ENCODE data around the gene DSTN. TPM values are rescaled to one million over a fixed set of nuclear protein-coding genes. Genes with fewer than 3 reads are reported as not detected.

Gene DSTN
- total and polyA plus RNA-seq, 5 donors: 720 to 929 (median 762) TPM

DNA sequence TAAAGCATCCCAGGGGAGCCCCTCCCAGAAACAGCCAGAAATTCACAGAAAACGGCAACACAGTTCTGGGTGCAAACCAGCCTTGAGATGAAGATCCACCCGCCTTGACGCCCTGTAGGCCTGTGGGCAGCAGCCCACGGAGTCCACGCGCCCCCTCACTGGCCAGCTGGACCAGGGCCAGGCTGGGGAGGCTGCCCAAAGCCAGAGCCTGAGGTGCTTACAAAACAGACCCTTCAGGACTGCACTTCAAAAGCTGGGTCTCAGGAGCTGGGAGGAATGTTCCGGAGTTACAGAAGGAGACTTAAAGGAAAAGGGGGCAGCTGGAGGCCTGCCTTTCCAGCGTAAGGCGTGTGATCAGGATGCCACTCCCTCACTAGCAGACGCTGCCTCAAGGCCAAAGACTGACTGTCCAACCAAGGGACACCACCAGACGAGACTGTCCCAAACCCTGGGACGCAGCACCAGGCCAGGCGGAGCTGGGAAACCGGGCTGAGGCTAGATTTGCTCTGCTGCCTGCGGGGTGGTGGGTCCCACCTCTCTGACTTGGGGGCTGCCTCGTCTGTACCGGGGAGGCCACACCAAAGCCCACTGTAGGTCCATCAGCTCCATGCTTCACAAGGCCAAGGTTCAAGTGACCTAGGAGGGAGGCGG lies 64.1 kb downstream of the DSTN start:
- ATAC-seq: no peak

DNA sequence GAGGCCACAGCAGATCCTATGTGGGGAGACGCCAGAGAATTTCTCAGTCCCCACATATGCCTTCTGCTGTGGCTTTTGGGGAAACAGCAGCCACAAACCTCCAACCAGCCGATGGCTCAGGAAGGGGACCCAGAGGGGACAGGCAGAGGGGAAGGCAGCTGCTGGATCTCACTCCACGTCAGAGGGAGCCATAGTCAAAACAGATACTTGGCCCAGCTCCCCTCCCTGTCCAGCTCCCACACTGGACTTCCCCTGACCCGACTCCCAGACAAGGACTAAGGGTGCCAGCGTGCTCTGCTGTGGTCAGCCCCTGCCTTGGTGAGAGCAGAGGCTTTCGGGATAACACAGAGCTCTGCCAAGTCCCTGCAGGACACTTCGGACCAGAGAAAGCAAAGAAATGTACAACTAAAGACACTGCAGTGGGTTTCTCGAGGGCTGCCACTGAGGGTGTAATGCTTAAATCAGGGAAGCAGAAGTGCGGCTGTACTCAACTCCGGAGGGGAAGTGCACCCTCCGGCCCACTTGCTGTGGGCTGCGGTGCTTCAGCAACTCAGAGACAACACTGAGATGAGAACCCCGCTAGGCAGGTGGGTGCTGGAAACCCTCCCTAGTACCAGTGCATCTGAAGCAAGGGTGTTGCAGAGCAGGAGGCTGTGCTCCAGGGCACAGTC lies 64.9 kb downstream of the DSTN start:
- 51% methylated on average over 13 of the region's 13 CpGs for WGBS
- Histone ChIP-seq H3K4me1 (ENCODE audit: control insufficient read depth, insufficient read depth, low read length) (peaks cover 8% of the 10 kb centered on the region), H3K9me3 (ENCODE audit: control insufficient read depth, low read length) (no peaks in the 10 kb centered on the region), H3K27me3 (ENCODE audit: control insufficient read depth, insufficient read depth) (no peaks in the 10 kb centered on the region), H3K27ac (ENCODE audit: low read length) (no peak overlapping the region), H3K4me3 (ENCODE audit: low read length) (no peak overlapping the region)
- intact Hi-C loops (cut with DNase I): no loop called here
- ATAC-seq (peak; percentile 57 to 76), DNase-seq (peak; percentile 70 to 89 (median 89))

More for the DNA sequence above, 64.1 kb downstream of the DSTN start:
- peak in 2 of 3 donors; percentile 15 to 67 for DNase-seq
- Histone ChIP-seq H3K9me3 (ENCODE audit: control insufficient read depth, low read length) (no peaks in the 10 kb centered on the region), H3K27me3 (ENCODE audit: control insufficient read depth, insufficient read depth) (no peaks in the 10 kb centered on the region), H3K27ac (ENCODE audit: low read length) (no peak overlapping the region), H3K4me3 (ENCODE audit: low read length) (no peak overlapping the region), H3K4me1 (ENCODE audit: control insufficient read depth, insufficient read depth, low read length) (peaks cover 8% of the 10 kb centered on the region)
- WGBS: 69% methylated on average over 18 of the region's 18 CpGs
- intact Hi-C loops (cut with DNase I): no loop called here

DNA sequence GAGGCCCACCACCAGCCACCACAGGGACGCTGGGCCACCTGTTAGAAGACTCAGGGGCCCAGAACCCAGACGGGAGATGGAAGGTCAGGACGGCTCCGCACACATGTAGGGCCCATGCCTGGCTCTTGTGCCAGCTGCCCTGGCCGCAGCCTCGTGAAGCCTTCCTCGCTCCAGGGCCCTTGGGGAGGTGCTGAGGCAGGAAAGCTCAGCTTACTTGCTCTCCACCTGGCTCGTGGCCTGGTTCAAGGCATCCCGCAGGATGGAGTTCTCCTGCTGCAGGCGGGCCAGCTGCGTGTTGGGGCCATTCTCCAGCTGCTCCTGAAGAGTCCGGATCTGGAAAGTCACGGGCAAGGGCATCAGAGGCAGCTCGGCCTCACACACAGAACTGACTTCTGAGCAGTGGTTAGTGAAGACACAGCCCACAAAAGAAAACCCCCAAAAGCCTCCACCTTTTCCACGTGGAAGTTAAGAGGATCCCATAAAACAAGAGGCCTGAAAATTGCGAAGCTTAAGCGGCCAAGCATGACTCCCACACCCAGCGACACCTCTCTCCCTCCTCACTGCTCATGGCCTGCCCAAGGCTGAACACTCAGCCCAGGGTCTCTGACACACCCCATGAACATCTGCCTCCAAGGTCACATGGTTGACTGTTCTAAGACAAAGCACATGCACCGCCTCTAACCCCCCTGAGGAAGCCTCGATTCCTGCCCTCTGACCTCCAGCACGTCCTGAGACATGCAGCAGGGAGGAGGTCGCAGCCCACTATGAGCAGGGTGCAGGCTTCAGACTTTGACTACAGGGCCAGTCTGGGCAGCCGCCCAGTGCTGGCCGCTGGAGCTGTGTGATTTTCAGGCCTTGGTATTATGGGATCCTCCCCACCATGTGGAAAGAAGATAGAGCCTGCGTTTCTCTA lies 65.7 kb downstream of the DSTN start:
- intact Hi-C loops (cut with DNase I): no loop called here
- peak overlapping the region; percentile 5 for H3K27ac ChIP-seq (ENCODE audit: low read length)
- peak in 2 of 3 donors; percentile 81 to 85 for DNase-seq
- WGBS: 60% methylated on average over 25 of the region's 25 CpGs
- H3K27me3 ChIP-seq (ENCODE audit: control insufficient read depth, insufficient read depth): no peaks in the 10 kb centered on the region
- H3K4me1 ChIP-seq (ENCODE audit: control insufficient read depth, insufficient read depth, low read length): peaks cover 8% of the 10 kb centered on the region
- ATAC-seq: peak; percentile 28 to 50
- H3K9me3 ChIP-seq (ENCODE audit: control insufficient read depth, low read length): no peaks in the 10 kb centered on the region
- H3K4me3 ChIP-seq (ENCODE audit: low read length): no peak overlapping the region

DNA sequence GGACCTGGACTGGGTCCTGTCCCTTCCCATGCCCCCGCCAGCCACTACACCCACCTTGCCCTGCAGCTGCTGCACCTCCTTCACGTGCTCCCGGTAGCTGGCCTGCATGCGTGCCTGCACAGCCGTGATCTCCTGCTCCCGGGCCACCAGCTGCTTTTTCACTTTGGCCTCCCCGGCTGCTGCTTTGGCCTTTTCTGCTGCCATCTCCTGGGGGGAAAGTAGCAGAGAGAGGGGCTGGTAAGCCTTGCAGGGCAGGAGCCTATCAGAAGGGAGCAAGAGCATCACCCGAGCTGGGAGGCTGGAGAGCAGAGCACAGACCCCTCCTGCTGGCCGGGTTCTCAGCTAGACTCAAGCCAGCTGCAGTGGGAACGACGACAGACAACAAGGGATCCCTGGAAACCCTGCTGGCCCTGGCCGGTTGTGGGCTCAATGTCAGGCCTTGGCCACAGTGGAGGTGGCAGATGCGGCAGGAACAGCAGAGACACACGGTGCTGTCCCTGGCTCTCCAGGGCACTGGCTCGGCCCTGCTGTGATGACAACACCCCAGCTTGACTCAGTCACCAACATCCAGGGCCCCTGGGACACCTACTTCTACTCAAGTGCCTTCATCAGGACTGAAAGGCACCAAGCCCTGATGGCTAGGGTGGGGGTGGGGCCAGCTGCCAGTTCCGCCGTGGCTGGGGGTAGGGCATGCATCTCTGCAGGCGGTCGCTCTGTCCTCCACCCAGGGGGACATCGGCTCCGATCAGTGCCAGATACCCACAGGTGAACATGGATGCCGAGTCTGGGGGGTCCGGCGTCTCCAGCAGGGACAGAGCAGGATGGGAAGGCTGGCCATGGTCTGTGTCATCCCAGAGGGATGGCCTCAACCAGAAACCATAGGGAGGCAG lies 66.9 kb downstream of the DSTN start:
- H3K4me3 ChIP-seq (ENCODE audit: low read length): no peak overlapping the region
- intact Hi-C loops (cut with DNase I): no loop called here
- 56% methylated on average over 24 of the region's 24 CpGs for WGBS
- peak; percentile 62 to 74 for ATAC-seq
- no peaks in the 10 kb centered on the region for H3K9me3 ChIP-seq (ENCODE audit: control insufficient read depth, low read length)
- no peaks in the 10 kb centered on the region for H3K27me3 ChIP-seq (ENCODE audit: control insufficient read depth, insufficient read depth)
- H3K4me1 ChIP-seq (ENCODE audit: control insufficient read depth, insufficient read depth, low read length): peaks cover 8% of the 10 kb centered on the region
- peak overlapping the region; percentile 19 for H3K27ac ChIP-seq (ENCODE audit: low read length)
- peak; percentile 66 to 89 (median 86) for DNase-seq

DNA sequence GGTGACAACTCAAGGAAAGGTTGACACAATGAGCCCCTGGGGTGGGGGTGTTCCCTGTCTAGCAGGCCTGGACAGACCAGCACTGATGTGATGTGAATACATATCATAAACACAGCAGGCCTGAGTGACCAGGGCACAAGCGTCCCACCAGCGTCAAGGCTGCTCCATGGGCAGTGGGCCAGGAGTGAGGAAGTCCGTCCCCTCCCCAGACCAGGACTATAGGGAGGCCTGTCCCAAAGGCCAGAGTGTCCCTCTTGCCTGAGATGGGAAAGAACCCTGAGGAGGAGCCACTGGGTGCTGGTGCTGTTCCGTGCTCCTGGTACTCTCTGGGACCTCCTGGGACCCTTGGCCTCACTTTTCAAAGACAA lies 67.5 kb downstream of the DSTN start:
- no peak overlapping the region for H3K27ac ChIP-seq (ENCODE audit: low read length)
- no peak overlapping the region for H3K4me3 ChIP-seq (ENCODE audit: low read length)
- DNase-seq (no peak), ATAC-seq (no peak)
- H3K9me3 ChIP-seq (ENCODE audit: control insufficient read depth, low read length): no peaks in the 10 kb centered on the region
- 61% methylated on average over 4 of the region's 4 CpGs for WGBS
- intact Hi-C loops (cut with DNase I): no loop called here
- peaks cover 13% of the 10 kb centered on the region for H3K4me1 ChIP-seq (ENCODE audit: control insufficient read depth, insufficient read depth, low read length)
- H3K27me3 ChIP-seq (ENCODE audit: control insufficient read depth, insufficient read depth): no peaks in the 10 kb centered on the region

DNA sequence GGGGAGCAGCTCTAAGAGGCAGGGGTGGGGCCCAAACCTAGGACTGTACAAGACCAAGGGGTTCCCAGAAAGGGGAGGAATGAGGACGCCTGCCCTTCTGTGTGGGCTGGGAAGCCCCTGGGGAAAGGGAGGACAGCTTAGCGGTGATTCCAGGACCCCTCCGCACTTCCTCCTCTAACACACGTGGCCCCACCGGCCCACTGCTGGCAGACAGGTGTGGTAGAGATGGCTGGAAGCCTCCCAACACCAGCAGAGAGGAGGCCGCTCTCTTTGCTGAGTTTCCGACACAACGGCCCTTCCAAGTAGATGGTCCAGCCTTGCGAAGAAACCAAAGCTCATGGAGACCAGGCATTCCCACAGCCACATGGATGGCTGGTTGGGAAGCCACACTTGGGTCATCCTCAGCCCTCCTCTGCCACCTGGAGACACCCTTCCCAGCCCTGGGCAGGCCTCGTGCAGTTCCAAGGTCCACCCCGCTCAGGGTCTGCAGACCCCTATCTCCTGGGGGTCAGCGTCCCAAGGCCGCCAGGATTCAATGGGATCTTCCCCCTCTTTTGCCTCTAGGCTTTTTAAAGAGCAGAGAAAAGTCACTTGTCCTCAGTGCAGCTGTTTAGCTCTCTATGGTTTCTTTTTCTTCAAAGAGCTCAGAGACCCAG lies 68.2 kb downstream of the DSTN start:
- intact Hi-C loops (cut with DNase I): no loop called here
- no peak overlapping the region for H3K4me3 ChIP-seq (ENCODE audit: low read length)
- no peaks in the 10 kb centered on the region for H3K27me3 ChIP-seq (ENCODE audit: control insufficient read depth, insufficient read depth)
- DNase-seq (no peak), ATAC-seq (no peak)
- H3K27ac ChIP-seq (ENCODE audit: low read length): no peak overlapping the region
- H3K4me1 ChIP-seq (ENCODE audit: control insufficient read depth, insufficient read depth, low read length): peaks cover 17% of the 10 kb centered on the region
- no peaks in the 10 kb centered on the region for H3K9me3 ChIP-seq (ENCODE audit: control insufficient read depth, low read length)
- 74% methylated on average over 13 of the region's 13 CpGs for WGBS

DNA sequence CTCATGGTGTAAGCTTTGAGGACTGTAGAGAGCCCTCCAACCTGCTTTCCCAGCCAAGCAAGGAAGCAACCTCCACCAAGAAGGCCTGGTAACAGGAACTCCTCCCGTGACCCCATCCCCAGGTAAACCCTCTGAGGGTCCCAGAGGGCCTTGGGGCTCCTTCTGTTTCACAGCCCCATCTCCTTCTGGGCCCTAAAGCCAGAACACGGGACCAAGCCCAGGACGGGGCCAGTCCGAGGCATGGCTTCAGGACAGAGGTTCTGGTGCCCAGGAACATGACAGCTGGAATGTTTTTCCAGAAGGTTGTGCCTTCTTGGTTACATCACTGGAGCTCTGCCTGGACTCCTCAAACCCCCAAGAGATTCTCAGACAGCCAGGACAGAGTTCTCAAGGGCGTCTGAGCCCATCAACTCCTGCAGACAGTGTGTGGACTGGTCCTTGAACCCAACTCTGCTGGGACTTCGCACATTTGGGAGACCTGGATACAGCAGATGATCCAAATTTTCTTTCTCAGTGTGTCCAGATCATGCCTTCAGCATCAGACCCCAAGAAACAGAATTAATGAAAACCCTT lies 69.0 kb downstream of the DSTN start:
- DNase-seq (no peak), ATAC-seq (no peak)
- 70% methylated on average over 6 of the region's 6 CpGs for WGBS
- H3K27ac ChIP-seq (ENCODE audit: low read length): no peak overlapping the region
- H3K4me3 ChIP-seq (ENCODE audit: low read length): no peak overlapping the region
- H3K9me3 ChIP-seq (ENCODE audit: control insufficient read depth, low read length): no peaks in the 10 kb centered on the region
- peaks cover 23% of the 10 kb centered on the region for H3K4me1 ChIP-seq (ENCODE audit: control insufficient read depth, insufficient read depth, low read length)
- intact Hi-C loops (cut with DNase I): no loop called here
- no peaks in the 10 kb centered on the region for H3K27me3 ChIP-seq (ENCODE audit: control insufficient read depth, insufficient read depth)

DNA sequence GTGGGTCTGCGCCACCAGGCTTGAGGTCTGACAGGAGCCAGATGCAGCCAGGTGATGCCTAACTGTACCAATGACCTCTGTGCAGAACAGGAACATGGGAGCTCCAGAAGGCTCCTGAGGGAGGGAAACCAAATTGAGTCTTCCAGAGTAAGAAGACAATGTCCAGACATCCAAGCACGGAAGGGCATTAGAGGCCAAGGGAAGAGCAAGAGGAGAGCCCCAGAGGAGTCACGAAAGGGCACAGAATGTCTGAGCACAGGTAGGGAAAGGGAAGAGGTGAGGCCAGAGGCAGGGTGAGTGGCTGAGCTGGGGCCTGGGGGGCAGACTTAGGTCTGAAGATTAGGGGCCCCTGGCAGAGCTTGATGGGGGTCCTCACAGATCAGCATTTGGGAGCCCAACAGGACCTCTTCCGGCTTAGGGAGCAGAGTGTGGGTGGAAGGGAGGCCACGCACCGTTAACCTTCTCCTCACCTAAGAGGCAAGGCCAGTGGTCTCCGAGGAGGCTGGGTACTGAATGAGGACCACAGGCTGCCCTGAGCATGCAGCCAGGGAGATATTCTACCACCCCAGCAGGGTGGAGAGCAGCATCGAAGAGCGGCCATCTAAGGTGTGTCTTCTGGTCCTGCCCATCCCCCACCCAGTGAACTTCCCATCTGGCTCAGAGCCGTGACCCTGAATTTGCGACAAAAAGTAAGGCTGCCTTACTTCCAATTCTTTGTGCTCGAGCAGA lies 70.4 kb downstream of the DSTN start:
- H3K9me3 ChIP-seq (ENCODE audit: control insufficient read depth, low read length): no peaks in the 10 kb centered on the region
- H3K4me3 ChIP-seq (ENCODE audit: low read length): no peak overlapping the region
- WGBS: 81% methylated on average over 12 of the region's 12 CpGs
- peaks cover 24% of the 10 kb centered on the region for H3K4me1 ChIP-seq (ENCODE audit: control insufficient read depth, insufficient read depth, low read length)
- no peak overlapping the region for H3K27ac ChIP-seq (ENCODE audit: low read length)
- ATAC-seq: no peak
- DNase-seq: no peak
- no peaks in the 10 kb centered on the region for H3K27me3 ChIP-seq (ENCODE audit: control insufficient read depth, insufficient read depth)
- intact Hi-C loops (cut with DNase I): no loop called here

DNA sequence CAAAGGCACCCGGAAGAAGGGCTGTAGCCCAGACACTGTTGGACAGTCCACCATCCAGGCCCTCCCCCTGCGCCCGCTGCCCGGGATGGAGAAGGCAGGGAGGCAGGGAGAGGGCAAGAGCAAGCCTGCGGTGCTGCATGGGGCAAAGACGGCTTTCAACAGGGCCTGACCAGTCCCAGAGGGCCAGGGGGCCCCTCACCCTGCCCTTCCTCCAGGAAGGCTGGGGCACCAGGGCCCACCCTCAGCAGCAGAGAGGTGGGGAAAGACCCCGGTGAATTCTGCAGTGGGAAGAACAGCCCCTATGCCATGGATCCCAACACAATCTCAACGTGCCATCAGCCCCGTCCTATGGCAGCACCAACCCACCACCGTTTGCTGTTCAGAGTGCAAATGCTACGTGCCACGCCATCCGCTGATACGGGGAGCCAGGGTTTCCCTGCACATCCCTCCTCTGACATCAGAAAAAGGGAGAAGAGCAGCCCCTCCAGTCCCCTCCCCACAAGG lies 71.1 kb downstream of the DSTN start:
- DNase-seq: no peak
- Histone ChIP-seq H3K27ac (ENCODE audit: low read length) (no peak overlapping the region), H3K4me3 (ENCODE audit: low read length) (no peak overlapping the region), H3K4me1 (ENCODE audit: control insufficient read depth, insufficient read depth, low read length) (peaks cover 22% of the 10 kb centered on the region), H3K9me3 (ENCODE audit: control insufficient read depth, low read length) (no peaks in the 10 kb centered on the region), H3K27me3 (ENCODE audit: control insufficient read depth, insufficient read depth) (no peaks in the 10 kb centered on the region)
- intact Hi-C loops (cut with DNase I): no loop called here
- no peak for ATAC-seq
- WGBS: 88% methylated on average over 14 of the region's 14 CpGs

Measured in right cardiac atrium (tissue), 5 donors.